Measurements from ENCODE around the gene IFITM10.
"Not testable (repeated sequence)": the region's sequence is repeated elsewhere in the genome, so short reads cannot be mapped to it uniquely, and the experiment has no call there.

- not testable (repeated sequence) for TF ChIP-seq ZSCAN4 (tag by site-specific recombination; IDR thresholded peaks at IDR 0.05); CTCF (tag by site-specific recombination; IDR thresholded peaks at IDR 0.05); HOXC10 (CRISPR knock-in tag; IDR thresholded peaks at IDR 0.05); ZNF133 (tag by site-specific recombination; IDR thresholded peaks at IDR 0.05); ELK4 (IDR thresholded peaks at IDR 0.05; ENCODE audit: borderline replicate concordance, low read depth, low read length); ZNF169 (tag by site-specific recombination; IDR thresholded peaks at IDR 0.05); ZNF24 (tag by site-specific recombination; IDR thresholded peaks at IDR 0.05); ZFP3 (tag by site-specific recombination; IDR thresholded peaks at IDR 0.05; ENCODE audit: low read depth); ZNF670 (tag by site-specific recombination; IDR thresholded peaks at IDR 0.05; ENCODE audit: low read depth); ZNF132 (tag by site-specific recombination; IDR thresholded peaks at IDR 0.05; ENCODE audit: borderline replicate concordance)
Measured at GRCh38 chr11:1684886-1685874, 65.2 kb downstream of the IFITM10 start.

All from HEK293 (cell line).